ENCODE data around the gene GDF15. TPM values are rescaled to one million over a fixed set of nuclear protein-coding genes. Genes with fewer than 3 reads are reported as not detected.
A peak's percentile ranks its signal among the peaks of the same experiment; 100 is the strongest.

Gene GDF15
- polyA plus RNA-seq, 2 of the 4 experiments (the other 2 are of a cell fraction), result 56.9 to 78.5 TPM

DNA sequence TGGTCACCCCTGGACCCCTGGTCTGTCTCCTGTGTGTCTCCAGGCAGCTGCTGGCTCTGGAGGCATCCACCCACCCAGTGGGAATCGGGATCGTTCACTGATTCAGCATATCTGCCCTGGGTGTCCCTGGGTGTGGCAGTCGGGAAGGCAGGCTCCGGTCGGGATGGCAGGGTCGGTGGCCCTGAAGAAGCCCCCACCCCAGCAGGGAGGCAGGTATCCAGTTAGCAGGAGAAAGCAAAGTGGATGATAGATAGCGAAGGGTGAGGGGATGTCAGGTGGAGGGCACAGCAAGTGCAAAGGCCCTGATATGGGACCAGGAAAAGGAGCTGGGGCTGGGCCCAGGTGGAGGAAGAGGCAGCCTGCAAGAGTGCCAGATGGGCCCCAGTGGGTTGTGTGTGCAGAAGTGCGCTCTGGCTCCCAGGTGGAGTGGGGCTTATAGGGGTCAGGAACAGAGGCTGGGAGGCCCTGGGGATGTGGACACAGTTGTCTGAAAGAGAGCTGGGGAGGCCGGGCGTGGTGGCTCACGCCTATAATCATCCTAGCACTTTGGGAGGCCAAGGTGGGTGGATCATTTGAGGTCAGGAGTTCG, 35.5 kb downstream of the GDF15 start:
- Histone ChIP-seq H3K4me3 (no peak overlapping the region), H3K27ac (peak overlapping the region in 1 of 2 experiments; percentile 100; a peak in 3 of 6 replicates), H3K9me3 (no peaks in the 10 kb centered on the region), H3K4me2 (peak overlapping the region; percentile 93), H3K4me1 (peaks cover 44% of the 10 kb centered on the region)
- DNase-seq (ENCODE audit: low read depth in 1 of 2, low spot score in 1 of 2) (no peak), FAIRE-seq (no peak), ATAC-seq (no peak)
- POLR2A ChIA-PET, result no interaction called here
- CTCF ChIA-PET, result interaction anchor here (0.6 to 1.6 kb wide), 3 partner anchors 33 to 178 kb away, joined by 3 to 4 read pairs (median 3); no protein-coding TSS in a partner anchor
- TF ChIP-seq SREBF2 (IDR thresholded peaks at IDR 0.05) (no peak), EHMT2 (IDR thresholded peaks at IDR 0.05; ENCODE audit: low read depth) (no peak), MAFK (IDR thresholded peaks at IDR 0.05; ENCODE audit: partially characterized antibody) (no peak), KDM5A (IDR thresholded peaks at IDR 0.05) (no peak), HMGXB4 (CRISPR knock-in tag; IDR thresholded peaks at IDR 0.05; ENCODE audit: borderline replicate concordance) (no peak), CEBPB (IDR thresholded peaks at IDR 0.05) (no peak), TFCP2L1 (CRISPR knock-in tag; IDR thresholded peaks at IDR 0.05) (no peak), CBX8 (IDR thresholded peaks at IDR 0.05) (no peak), KDM1A (IDR thresholded peaks at IDR 0.05; ENCODE audit: low read depth) (no peak), PHF8 (IDR thresholded peaks at IDR 0.05; ENCODE audit: borderline replicate concordance, low read depth) (no peak), CHD4 (IDR thresholded peaks at IDR 0.05; ENCODE audit: borderline replicate concordance) (no peak), MAX (IDR thresholded peaks at IDR 0.05) (no peak), FOSL2 (IDR thresholded peaks at IDR 0.05) (no peak), FOSL2 (CRISPR knock-in tag; IDR thresholded peaks at IDR 0.05) (no peak), MAZ (IDR thresholded peaks at IDR 0.05; ENCODE audit: borderline replicate concordance, low read depth, low read length) (no peak), NR3C1 (IDR thresholded peaks at IDR 0.05) (no peak)
- TF ChIP-seq, protein P1, sequence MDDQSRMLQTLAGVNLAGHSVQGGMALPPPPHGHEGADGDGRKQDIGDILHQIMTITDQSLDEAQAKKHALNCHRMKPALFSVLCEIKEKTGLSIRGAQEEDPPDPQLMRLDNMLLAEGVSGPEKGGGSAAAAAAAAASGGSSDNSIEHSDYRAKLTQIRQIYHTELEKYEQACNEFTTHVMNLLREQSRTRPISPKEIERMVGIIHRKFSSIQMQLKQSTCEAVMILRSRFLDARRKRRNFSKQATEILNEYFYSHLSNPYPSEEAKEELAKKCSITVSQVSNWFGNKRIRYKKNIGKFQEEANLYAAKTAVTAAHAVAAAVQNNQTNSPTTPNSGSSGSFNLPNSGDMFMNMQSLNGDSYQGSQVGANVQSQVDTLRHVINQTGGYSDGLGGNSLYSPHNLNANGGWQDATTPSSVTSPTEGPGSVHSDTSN (IDR thresholded peaks at IDR 0.05), result no peak
- WGBS (ENCODE audit: missing lambda C conversion rate), result 78% methylated on average over 12 of the region's 12 CpGs

- ATAC-seq (no peak), DNase-seq (ENCODE audit: low read depth in 1 of 2, low spot score in 1 of 2) (no peak), FAIRE-seq (no peak)
- H3K9me3 ChIP-seq, result no peaks in the 10 kb centered on the region
- 89% methylated on average over 13 of the region's 14 CpGs for WGBS (ENCODE audit: missing lambda C conversion rate)
- ChIA-PET CTCF (interaction anchor here (0.6 to 1.4 kb wide), 3 partner anchors 23 to 372 kb away, joined by 3 read pairs; partner anchors contain the start of gene GDF15), POLR2A (no interaction called here)
- H3K4me3 ChIP-seq, result no peak overlapping the region
- H3K4me1 ChIP-seq, result peaks cover 38% of the 10 kb centered on the region
- H3K27ac ChIP-seq, result no peak overlapping the region
- TF ChIP-seq, protein P2, sequence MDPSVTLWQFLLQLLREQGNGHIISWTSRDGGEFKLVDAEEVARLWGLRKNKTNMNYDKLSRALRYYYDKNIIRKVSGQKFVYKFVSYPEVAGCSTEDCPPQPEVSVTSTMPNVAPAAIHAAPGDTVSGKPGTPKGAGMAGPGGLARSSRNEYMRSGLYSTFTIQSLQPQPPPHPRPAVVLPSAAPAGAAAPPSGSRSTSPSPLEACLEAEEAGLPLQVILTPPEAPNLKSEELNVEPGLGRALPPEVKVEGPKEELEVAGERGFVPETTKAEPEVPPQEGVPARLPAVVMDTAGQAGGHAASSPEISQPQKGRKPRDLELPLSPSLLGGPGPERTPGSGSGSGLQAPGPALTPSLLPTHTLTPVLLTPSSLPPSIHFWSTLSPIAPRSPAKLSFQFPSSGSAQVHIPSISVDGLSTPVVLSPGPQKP (IDR thresholded peaks at IDR 0.05; ENCODE audit: low read depth, low read length), result no peak
- TF ChIP-seq MYC (IDR thresholded peaks at IDR 0.05; ENCODE audit: borderline replicate concordance, low read length) (no peak), KDM1A (IDR thresholded peaks at IDR 0.05; ENCODE audit: low read depth) (no peak), POLR2A (IDR thresholded peaks at IDR 0.05; ENCODE audit: low read length) (no peak), MAFK (IDR thresholded peaks at IDR 0.05; ENCODE audit: partially characterized antibody) (no peak), KDM5A (IDR thresholded peaks at IDR 0.05) (no peak), BHLHE40 (IDR thresholded peaks at IDR 0.05; ENCODE audit: low read depth, low read length) (no peak), NFE2L2 (conservative IDR thresholded peaks at IDR 0.05; ENCODE audit: low read length) (no peak), ESRRA (IDR thresholded peaks at IDR 0.05; ENCODE audit: borderline replicate concordance, low read length) (no peak), RAD21 (conservative IDR thresholded peaks at IDR 0.05 in 1 of 2, IDR thresholded peaks at IDR 0.05 in 1 of 2) (no peak), ZSCAN20 (CRISPR knock-in tag; IDR thresholded peaks at IDR 0.05) (no peak), FOXS1 (CRISPR knock-in tag; IDR thresholded peaks at IDR 0.05) (no peak)
- TF ChIP-seq, protein P3, sequence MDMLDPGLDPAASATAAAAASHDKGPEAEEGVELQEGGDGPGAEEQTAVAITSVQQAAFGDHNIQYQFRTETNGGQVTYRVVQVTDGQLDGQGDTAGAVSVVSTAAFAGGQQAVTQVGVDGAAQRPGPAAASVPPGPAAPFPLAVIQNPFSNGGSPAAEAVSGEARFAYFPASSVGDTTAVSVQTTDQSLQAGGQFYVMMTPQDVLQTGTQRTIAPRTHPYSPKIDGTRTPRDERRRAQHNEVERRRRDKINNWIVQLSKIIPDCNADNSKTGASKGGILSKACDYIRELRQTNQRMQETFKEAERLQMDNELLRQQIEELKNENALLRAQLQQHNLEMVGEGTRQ (IDR thresholded peaks at IDR 0.05), result no peak
- TF ChIP-seq, protein P1 (IDR thresholded peaks at IDR 0.05), result no peak
- no peak overlapping the region for H3K4me2 ChIP-seq
These were observed 36.7 kb downstream of the GDF15 start for GRCh38 chr19:18422530-18423191.

Measured in A549 (cell line).